NCI-H1436 treated with DMSO at 0.1 percent for 48 hours (cell line): ENCODE measurements around the gene ARHGAP32.
"Not testable (repeated sequence)": the region's sequence is repeated elsewhere in the genome, so short reads cannot be mapped to it uniquely, and the experiment has no call there.

Experiments
- DNase-seq: peaks from one replicate; lab custom pipeline; 2025; lab: John Stamatoyannopoulos, UW

Gene ARHGAP32

GRCh38 chr11:128929991-128930390, 262.1 kb downstream of the ARHGAP32 start:
- no peak for DNase-seq

- no peak for DNase-seq
Observed at GRCh38 chr11:128929468-128929867, 262.7 kb downstream of the ARHGAP32 start.

GRCh38 chr11:128928400-128928799, 263.7 kb downstream of the ARHGAP32 start:
- DNase-seq = no peak

- DNase-seq = no peak
Observed at GRCh38 chr11:128927683-128928336, 264.3 kb downstream of the ARHGAP32 start.

GRCh38 chr11:128927108-128927461, 265.0 kb downstream of the ARHGAP32 start:
- DNase-seq = no peak

GRCh38 chr11:128926437-128927107, 265.6 kb downstream of the ARHGAP32 start:
- DNase-seq = no peak

GRCh38 chr11:128926000-128926399, 266.1 kb downstream of the ARHGAP32 start:
- no peak for DNase-seq

GRCh38 chr11:128925250-128925600, 266.9 kb downstream of the ARHGAP32 start:
- no peak for DNase-seq

GRCh38 chr11:128924510-128925249, 267.4 kb downstream of the ARHGAP32 start:
- DNase-seq = no peak

GRCh38 chr11:128924104-128924503, 268.0 kb downstream of the ARHGAP32 start:
- no peak for DNase-seq

GRCh38 chr11:128921793-128922192, 270.3 kb downstream of the ARHGAP32 start:
- no peak for DNase-seq

GRCh38 chr11:128920666-128921065, 271.5 kb downstream of the ARHGAP32 start:
- no peak for DNase-seq

GRCh38 chr11:128919635-128920034, 272.5 kb downstream of the ARHGAP32 start:
- DNase-seq = not testable (repeated sequence)

- DNase-seq = no peak
Observed at GRCh38 chr11:128919216-128919615, 272.9 kb downstream of the ARHGAP32 start.

- no peak for DNase-seq
Observed at GRCh38 chr11:128917144-128917724, 274.9 kb downstream of the ARHGAP32 start.

- DNase-seq = no peak
Observed at GRCh38 chr11:128916681-128917080, 275.4 kb downstream of the ARHGAP32 start.

GRCh38 chr11:128916037-128916572, 276.0 kb downstream of the ARHGAP32 start:
- no peak for DNase-seq

- no peak for DNase-seq
Observed at GRCh38 chr11:128915149-128915521, 277.0 kb downstream of the ARHGAP32 start.
